AG10803 (cell line): Measurements from ENCODE around the gene ZNRF2.
"Not testable (repeated sequence)": the region's sequence is repeated elsewhere in the genome, so short reads cannot be mapped to it uniquely, and the experiment has no call there.

ENCODE experiments used
- DNase-seq: peaks from one replicate; pipeline ENCODE4 v3.0.0; 2010; ENCODE audit warnings: low read depth
- H3K4me3 ChIP-seq: 2 replicates; pipeline ENCODE4 v1.5.1; 2011; ENCODE audit warnings: mild to moderate bottlenecking, low read length, control low read depth
- CTCF ChIP-seq: conservative IDR thresholded peaks from 2 replicates; pipeline ENCODE4 v1.5.1; 2011; ENCODE audit warnings: mild to moderate bottlenecking, low read length, control low read depth, inconsistent platforms

The ZNRF2 gene

GRCh38 chr7:30379741-30380140 lies 95.3 kb downstream of the ZNRF2 start:
- no peak for TF ChIP-seq CTCF
- DNase-seq: no peak
- no peak overlapping the region for H3K4me3 ChIP-seq

GRCh38 chr7:30380294-30380693 lies 95.9 kb downstream of the ZNRF2 start:
- no peak for TF ChIP-seq CTCF
- no peak for DNase-seq

GRCh38 chr7:30380824-30381223 lies 96.4 kb downstream of the ZNRF2 start:
- not testable (repeated sequence) for DNase-seq, H3K4me3 ChIP-seq

More at GRCh38 chr7:30380294-30380693, 95.9 kb downstream of the ZNRF2 start:
- H3K4me3 ChIP-seq: no peak overlapping the region

GRCh38 chr7:30382607-30383006 lies 98.2 kb downstream of the ZNRF2 start:
- no peak overlapping the region for H3K4me3 ChIP-seq
- TF ChIP-seq CTCF: no peak
- no peak for DNase-seq

- TF ChIP-seq CTCF: no peak
- DNase-seq: no peak
- H3K4me3 ChIP-seq: no peak overlapping the region
These were observed 105.4 kb downstream of the ZNRF2 start for GRCh38 chr7:30389791-30390190.

- no peak for TF ChIP-seq CTCF
- no peak overlapping the region for H3K4me3 ChIP-seq
- DNase-seq: no peak
These were observed 106.6 kb downstream of the ZNRF2 start for GRCh38 chr7:30390736-30391636.

- no peak for TF ChIP-seq CTCF
- no peak overlapping the region for H3K4me3 ChIP-seq
- no peak for DNase-seq
These were observed 107.4 kb downstream of the ZNRF2 start for GRCh38 chr7:30391806-30392205.

GRCh38 chr7:30395676-30396075 lies 111.3 kb downstream of the ZNRF2 start:
- DNase-seq: no peak
- no peak overlapping the region for H3K4me3 ChIP-seq
- no peak for TF ChIP-seq CTCF
